Panc1 (cell line): ENCODE results near the gene DPYSL5. TPM values are rescaled to one million over a fixed set of nuclear protein-coding genes. Genes with fewer than 3 reads are reported as not detected.

Experiments used
- ATAC-seq: fragments of 200-7000 bp; cut with Tn5 transposase; 2 replicates; pipeline ENCODE4 v1.9.1; 2020; ENCODE audit warnings: mild to moderate bottlenecking, moderate library complexity
- BruUV-seq: library from RNA; stranded (reverse); fragments of 400-500 nt; replicated peaks from 2 replicates; lab custom pipeline; 2021; lab: Mats Ljungman, UMichigan
- CTCF ChIA-PET: fragments of 300-600 bp; sonication (Branson Sonifier 250); formaldehyde crosslinking; loops from one replicate; lab custom pipeline; 2022; ENCODE audit warnings: antibody characterized with exemption; lab: Charles Lee
- POLR2A ChIA-PET: fragments of 300-600 bp; sonication (Branson Sonifier 250); formaldehyde crosslinking; loops from one replicate; lab custom pipeline; 2022; ENCODE audit warnings: antibody characterized with exemption; lab: Charles Lee
- DNase-seq: peaks from one replicate; pipeline ENCODE4 v3.0.0-alpha.2; 2010; ENCODE audit warnings: low read depth, low spot score
- H3K27ac ChIP-seq: 2 replicates; pipeline ENCODE4 v1.5.1; 2011; ENCODE audit warnings: mild to moderate bottlenecking, low read length, inconsistent platforms
- H3K27me3 ChIP-seq: fragments of 200-500 bp; sonication (Bioruptor generic); 2 replicates; pipeline ENCODE4 v1.6.0; 2014; ENCODE audit warnings: low read length, inconsistent platforms; ENCODE audit not compliant: control insufficient read depth, insufficient read depth
- H3K36me3 ChIP-seq: fragments of 200-500 bp; sonication (Bioruptor generic); 2 replicates; pipeline ENCODE4 v1.5.1; 2014; ENCODE audit warnings: inconsistent platforms, mild to moderate bottlenecking, low read length, moderate library complexity; ENCODE audit not compliant: control insufficient read depth, insufficient read depth
- H3K4me1 ChIP-seq: 2 replicates; pipeline ENCODE4 v1.5.1; 2011; ENCODE audit warnings: inconsistent platforms, mild to moderate bottlenecking, low read length, moderate library complexity; ENCODE audit not compliant: control insufficient read depth, insufficient read depth
- H3K4me3 ChIP-seq, 2 experiments: 2 replicates each; pipeline ENCODE4 v1.5.1; 2011 to 2012; ENCODE audit warnings: low read depth in 2 of 2, low read length in 2 of 2, mild to moderate bottlenecking in 2 of 2, inconsistent platforms in 1 of 2, moderate library complexity in 1 of 2
- H3K9me3 ChIP-seq: fragments of 200-500 bp; sonication (Bioruptor generic); 2 replicates; pipeline ENCODE4 v1.5.1; 2014; ENCODE audit warnings: low read depth, mild to moderate bottlenecking, inconsistent platforms, low read length, moderate library complexity; ENCODE audit not compliant: control insufficient read depth, insufficient read depth
- CTCF ChIP-seq: fragments of 450-650 bp; IDR thresholded peaks from 2 replicates; pipeline ENCODE4 v1.5.1; 2017; ENCODE audit warnings: mild to moderate bottlenecking
- POLR2AphosphoS5 ChIP-seq: IDR thresholded peaks from 2 replicates; pipeline ENCODE4 v1.6.1; 2012; ENCODE audit warnings: mild to moderate bottlenecking, low read depth, low read length, moderate library complexity
- REST ChIP-seq, 2 experiments: IDR thresholded peaks; 2 replicates each; pipeline ENCODE4 v1.6.1; 2011 to 2012; ENCODE audit warnings: low read depth in 2 of 2, control low read depth in 1 of 2, low read length in 1 of 2, mild to moderate bottlenecking in 1 of 2, moderate library complexity in 1 of 2; ENCODE audit not compliant: insufficient read depth in 1 of 2
- SIN3A ChIP-seq: IDR thresholded peaks from 2 replicates; pipeline ENCODE4 v1.6.1; 2012; ENCODE audit warnings: low read depth, mild to moderate bottlenecking, low read length, moderate library complexity, borderline replicate concordance; ENCODE audit not compliant: insufficient read depth
- TCF7L2 ChIP-seq: IDR thresholded peaks from 2 replicates; pipeline ENCODE4 v1.6.1; 2011; ENCODE audit warnings: mild to moderate bottlenecking, low read depth, low read length, inconsistent platforms
- in situ Hi-C: cut with HindIII; loops from 2 replicates; pipeline ENCODE4 v1.10.0; 2016; ENCODE audit warnings: low sequenced_read_pairs, low pct_unique_long_range_greater_than_20kb
- intact Hi-C: fragments of 100-400 bp; cut with micrococcal nuclease; formaldehyde crosslinking; loops from one replicate; pipeline ENCODE4 v1.10.0; 2022; ENCODE audit not compliant: unreplicated experiment
- total RNA-seq: library from RNA; stranded (reverse); gene quantifications from one replicate; pipeline ENCODE4 v1.2.1, GENCODE V29; 2021; ENCODE audit not compliant: unreplicated experiment

The DPYSL5 gene
- total RNA-seq, 1 experiment from 2014 or later, result 0.31 TPM

GRCh38 chr2:26807788-26808460 is 40.0 kb upstream of the DPYSL5 start:
- Histone ChIP-seq H3K4me1 (no peaks in the 10 kb centered on the region), H3K36me3 (no peaks in the 10 kb centered on the region), H3K9me3 (no peaks in the 10 kb centered on the region), H3K27ac (no peak overlapping the region), H3K4me3 (no peak overlapping the region), H3K27me3 (no peaks in the 10 kb centered on the region)
- no peak for DNase-seq
- intact Hi-C loops, result no loop called here
- TF ChIP-seq CTCF (no peak), REST (IDR thresholded peaks at IDR 0.05; ENCODE audit: insufficient read depth in 1 of 2, low read depth in 2 of 2, low read length in 1 of 2) (no peak), POLR2AphosphoS5 (no peak), SIN3A (no peak), TCF7L2 (0 out of 2 replicates have a peak, but pooled peaks have one; percentile 24)
- ChIA-PET POLR2A (no interaction called here), CTCF (no interaction called here)
- no TSS peak for BruUV-seq
- in situ Hi-C loops, result no loop called here
- 0 out of 2 replicates have a peak, but pooled peaks have one; percentile 40 for ATAC-seq

- no peaks in the 10 kb centered on the region for H3K36me3 ChIP-seq
- ChIA-PET CTCF (interaction anchor here (0.6 kb wide), 1 partner anchor 192 kb away, joined by 3 read pairs; no protein-coding TSS in a partner anchor), POLR2A (no interaction called here)
- DNase-seq (no peak), ATAC-seq (no peak)
- in situ Hi-C loops, result no loop called here
- intact Hi-C loops, result no loop called here
- TF ChIP-seq TCF7L2, result no peak
- TF ChIP-seq SIN3A, result no peak
- TF ChIP-seq POLR2AphosphoS5, result no peak
- TF ChIP-seq REST (IDR thresholded peaks at IDR 0.05; ENCODE audit: insufficient read depth in 1 of 2, low read depth in 2 of 2, low read length in 1 of 2), result no peak
- no peak for TF ChIP-seq CTCF
- H3K4me1 ChIP-seq, result no peaks in the 10 kb centered on the region
- no peak overlapping the region for H3K27ac ChIP-seq
- no TSS peak for BruUV-seq
- no peak overlapping the region for H3K4me3 ChIP-seq
- no peaks in the 10 kb centered on the region for H3K9me3 ChIP-seq
- H3K27me3 ChIP-seq, result no peaks in the 10 kb centered on the region
Measured at GRCh38 chr2:26809211-26809610, 38.7 kb upstream of the DPYSL5 start.
